ENCODE results near the gene EGR4.
"Not testable (repeated sequence)": the region's sequence is repeated elsewhere in the genome, so short reads cannot be mapped to it uniquely, and the experiment has no call there.

Gene EGR4

DNA sequence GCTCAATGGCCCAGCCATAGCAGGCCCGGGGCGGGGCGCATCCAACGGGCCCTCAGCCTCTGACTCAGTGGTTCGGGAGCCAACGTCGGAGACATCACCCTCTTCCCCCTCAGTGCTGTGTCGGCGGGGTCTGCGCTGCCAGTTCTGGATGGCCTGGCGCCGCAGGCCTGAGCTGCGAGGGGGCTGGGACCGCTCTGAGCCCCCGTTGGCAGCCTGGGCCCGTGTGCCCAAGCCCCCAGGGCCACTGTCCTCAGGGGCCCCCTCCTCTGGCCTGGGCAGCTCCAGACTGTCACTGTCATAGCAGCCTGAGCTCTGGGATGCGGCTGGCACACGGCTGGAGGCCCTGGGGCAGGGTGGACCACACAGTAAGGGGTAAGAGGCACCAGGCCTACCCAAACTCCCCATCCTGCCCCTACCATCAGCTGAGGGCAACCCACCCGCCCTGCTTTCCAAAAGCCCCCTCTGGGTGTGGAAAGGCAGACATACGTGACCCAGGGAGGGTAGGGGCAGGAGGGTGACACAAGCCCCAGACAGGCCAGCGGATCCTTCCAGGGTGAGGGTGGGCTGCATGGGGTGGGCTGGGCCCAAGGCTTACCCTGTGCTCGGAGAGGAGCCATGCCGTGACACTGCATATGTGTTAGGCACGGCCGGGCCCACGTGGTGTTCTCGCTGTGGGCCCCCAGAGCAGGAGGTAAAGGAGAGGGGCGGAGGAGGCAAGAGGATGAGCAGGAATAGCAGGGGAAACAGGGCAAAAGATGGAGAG lies 27.9 kb downstream of the EGR4 start:
- DNase-seq (ENCODE audit: low read depth, low spot score): no peak
- no peak overlapping the region for H3K27ac ChIP-seq

DNA sequence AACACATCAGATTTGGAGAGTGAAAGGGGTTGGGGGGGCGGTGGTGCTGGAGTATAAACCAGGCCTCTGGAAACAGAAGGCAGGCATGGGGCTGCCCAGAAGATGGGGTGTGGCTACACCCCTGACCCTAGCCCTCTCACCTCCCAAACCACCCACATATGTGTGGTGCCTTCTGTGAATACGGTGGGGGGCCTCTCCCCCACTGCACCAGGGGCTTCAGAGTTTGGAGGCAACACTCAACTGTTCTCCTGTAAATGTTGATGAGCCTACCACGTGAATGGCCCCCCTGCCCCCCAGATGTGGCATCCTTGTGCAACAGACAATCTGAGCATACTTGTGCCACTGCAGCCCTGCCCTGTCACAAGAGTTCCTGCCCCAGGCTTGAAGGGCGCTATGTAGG lies 28.6 kb downstream of the EGR4 start:
- DNase-seq (ENCODE audit: low read depth, low spot score): no peak
- H3K27ac ChIP-seq: no peak overlapping the region

GRCh38 chr2:73264332-73264606 lies 29.1 kb downstream of the EGR4 start:
- H3K27ac ChIP-seq: no peak overlapping the region
- no peak for DNase-seq (ENCODE audit: low read depth, low spot score)

- H3K27ac ChIP-seq: no peak overlapping the region
- DNase-seq (ENCODE audit: low read depth, low spot score): no peak
Measured at GRCh38 chr2:73263540-73264331, 29.6 kb downstream of the EGR4 start.

DNA sequence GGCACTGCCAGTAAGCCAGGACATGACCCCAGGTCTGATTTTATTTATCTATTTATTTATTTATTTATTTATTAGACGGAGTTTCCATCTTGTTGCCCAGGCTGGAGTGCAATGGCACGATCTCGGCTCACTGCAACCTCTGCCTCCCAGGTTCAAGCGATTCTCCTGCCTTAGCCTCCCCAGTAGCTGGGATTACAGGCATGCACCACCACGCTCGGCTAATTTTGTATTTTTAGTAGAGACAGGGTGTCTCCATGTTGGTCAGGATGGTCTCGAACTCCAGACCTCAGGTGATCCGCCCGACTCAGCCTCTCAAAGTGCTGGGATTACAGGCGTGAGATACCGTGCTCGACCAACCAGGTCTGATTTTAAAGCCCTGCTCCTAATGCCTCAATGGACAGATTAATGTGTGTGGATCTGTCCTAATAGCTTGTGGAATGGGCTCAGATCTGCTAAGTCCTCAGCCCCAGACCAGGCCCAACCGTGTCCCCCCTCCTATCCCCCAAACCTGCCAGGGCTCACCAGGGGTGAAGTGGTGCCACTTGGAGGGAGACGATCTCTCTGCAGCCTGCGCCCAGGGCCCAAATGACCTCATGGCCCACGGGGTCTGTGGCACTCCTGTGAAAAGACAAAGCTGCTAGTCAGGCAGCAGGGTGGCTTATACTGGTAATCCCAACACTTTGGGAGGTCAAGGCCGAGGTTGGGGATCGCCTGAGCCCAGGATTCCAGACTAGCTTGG lies 30.5 kb downstream of the EGR4 start:
- DNase-seq (ENCODE audit: low read depth, low spot score); H3K27ac ChIP-seq: not testable (repeated sequence)

DNA sequence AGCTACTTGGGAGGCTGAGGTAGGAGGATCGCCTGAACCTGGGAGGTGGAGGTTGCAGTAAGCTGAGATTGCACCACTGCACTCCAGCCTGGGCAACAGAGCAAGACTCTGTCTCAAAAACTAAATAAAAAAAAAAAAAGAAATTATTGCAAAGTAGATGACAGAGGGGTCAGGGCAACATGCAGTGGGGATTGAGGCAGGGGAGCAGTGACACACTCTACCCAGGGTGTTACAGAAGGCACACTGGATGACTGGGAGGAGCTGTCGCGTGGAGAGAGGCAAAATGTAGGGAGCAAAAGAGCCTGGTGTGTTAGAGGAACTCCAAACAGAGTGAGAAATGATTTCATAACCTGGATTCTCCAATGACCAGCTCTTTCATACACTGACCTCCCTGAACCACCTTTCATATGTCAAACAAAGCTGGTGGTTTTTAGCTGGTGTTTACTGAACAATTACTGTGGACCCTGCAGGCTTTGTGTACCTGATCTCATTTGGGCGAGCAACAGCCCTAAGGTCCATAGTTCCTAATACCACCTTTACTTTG lies 31.2 kb downstream of the EGR4 start:
- no peak for DNase-seq (ENCODE audit: low read depth, low spot score)
- no peak overlapping the region for H3K27ac ChIP-seq

DNA sequence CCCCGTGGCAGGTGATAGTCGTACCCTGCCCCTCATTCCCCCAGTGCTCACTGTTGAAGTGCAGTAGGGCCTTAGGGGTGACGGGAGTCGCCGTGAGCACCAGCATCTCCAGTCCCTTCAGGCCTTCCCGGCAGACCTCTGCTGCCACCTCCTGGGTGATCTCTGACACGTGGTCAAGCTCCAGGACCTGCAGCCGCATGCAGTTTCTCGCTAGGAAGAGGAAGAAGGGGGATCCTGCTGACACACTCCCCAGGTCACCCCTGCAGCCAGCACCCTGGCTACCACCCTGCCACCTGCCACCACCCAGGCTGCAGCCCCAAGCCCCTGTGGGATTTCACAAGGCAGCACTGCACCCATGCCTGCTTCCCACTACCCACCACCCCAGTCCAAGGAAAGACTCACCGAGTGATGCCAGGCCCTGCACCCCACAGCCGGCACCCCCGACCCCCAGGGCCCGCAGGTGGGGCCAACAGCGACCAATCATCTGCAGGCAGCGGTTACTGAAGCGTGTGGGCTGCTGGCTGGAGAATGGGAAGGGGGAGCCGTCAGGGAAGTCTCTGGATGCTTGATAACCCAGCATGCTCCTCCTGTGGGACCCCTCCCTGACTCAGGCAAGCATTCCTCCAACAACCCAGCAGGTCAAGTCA lies 32.9 kb downstream of the EGR4 start:
- DNase-seq (ENCODE audit: low read depth, low spot score): no peak
- H3K27ac ChIP-seq: no peak overlapping the region

DNA sequence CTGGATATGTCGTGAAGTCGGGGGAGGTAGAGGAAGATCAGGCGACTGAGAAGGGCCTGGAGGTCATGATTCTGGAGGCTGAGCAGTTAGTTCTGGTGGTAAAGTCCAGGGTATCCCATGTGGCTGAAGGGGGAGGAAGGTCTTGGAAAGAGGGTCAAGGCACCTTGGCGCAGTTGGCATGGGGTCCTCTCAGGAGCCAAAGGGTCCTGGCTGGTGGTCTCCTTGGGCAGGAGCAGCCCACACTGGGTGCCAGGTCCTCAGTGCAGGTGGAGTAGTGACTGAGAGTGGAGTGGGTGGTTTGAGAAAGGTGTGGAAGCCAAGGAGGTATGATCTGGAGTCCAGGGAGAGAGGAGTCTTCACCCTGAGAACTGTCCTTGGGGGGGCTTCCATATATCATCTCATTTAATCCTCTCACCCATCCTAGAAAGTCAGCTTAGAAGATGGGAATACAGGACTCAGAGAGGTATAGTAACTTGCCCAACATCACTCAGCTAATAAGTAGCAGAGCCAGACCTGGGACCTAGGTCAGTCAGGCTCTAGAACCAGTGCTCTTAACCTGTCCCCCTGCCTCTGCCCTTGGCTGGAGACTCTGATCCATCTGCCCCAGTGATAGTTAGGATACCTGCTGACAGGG lies 33.5 kb downstream of the EGR4 start:
- no peak for DNase-seq (ENCODE audit: low read depth, low spot score)
- no peak overlapping the region for H3K27ac ChIP-seq

GRCh38 chr2:73259276-73259675 lies 34.1 kb downstream of the EGR4 start:
- no peak for DNase-seq (ENCODE audit: low read depth, low spot score)
- no peak overlapping the region for H3K27ac ChIP-seq

- no peak for DNase-seq (ENCODE audit: low read depth, low spot score)
Measured at GRCh38 chr2:73258913-73259215, 34.5 kb downstream of the EGR4 start.

GRCh38 chr2:73258186-73258912 lies 35.0 kb downstream of the EGR4 start:
- no peak overlapping the region for H3K27ac ChIP-seq
- DNase-seq (ENCODE audit: low read depth, low spot score): no peak

More at GRCh38 chr2:73258913-73259215, 34.5 kb downstream of the EGR4 start:
- no peak overlapping the region for H3K27ac ChIP-seq

DNA sequence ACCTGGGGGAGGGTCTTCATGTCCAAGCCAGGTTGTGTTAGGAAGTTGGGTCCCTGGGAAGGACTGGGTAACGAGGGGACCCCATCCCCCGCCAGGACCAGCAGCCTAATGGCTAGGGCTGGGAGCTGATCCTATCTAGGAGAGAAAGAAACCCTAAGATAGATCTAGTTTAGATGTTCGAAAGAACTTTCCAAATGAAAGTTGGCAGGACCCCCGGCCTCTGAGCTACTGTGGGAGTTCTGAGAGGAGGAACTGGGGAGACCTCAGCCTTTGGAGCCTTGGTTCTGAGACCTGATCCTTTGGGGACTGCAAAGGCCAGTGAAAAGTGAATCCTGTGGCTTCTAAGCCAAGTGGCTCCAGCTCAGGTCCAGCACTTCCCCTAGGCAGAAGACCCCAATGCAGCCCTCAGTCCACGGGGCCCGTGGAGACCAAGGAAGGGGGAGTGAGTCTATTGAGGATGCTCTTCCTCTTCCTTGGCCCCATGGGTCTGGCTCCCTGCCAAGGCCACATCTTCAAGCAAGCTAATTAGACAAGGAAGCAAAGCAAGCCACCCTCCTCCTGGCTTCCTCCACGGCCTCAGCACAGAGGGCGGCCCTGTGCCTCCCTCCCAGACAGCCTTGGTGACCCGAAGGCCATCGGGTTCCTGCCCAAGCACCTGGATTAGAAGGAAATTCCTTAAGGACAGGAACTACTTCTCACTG lies 35.8 kb downstream of the EGR4 start:
- no peak for DNase-seq (ENCODE audit: low read depth, low spot score)
- no peak overlapping the region for H3K27ac ChIP-seq

GRCh38 chr2:73257021-73257420 lies 36.3 kb downstream of the EGR4 start:
- H3K27ac ChIP-seq: no peak overlapping the region
- DNase-seq (ENCODE audit: low read depth, low spot score): no peak

DNA sequence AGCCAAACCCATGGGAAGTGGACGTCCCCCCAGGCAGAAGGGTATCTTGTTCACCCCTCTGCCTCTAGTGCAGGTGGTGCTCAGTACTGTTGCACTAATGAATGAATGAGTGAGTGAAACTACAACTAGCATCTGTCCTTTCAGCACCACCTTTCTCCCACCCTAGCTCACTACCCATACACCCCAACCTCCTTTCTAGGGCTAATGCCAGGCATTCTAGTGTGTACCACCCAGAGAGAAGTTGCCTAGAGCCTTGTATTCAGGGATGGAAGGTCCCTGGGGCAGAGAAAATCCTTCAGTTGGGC lies 36.8 kb downstream of the EGR4 start:
- H3K27ac ChIP-seq: no peak overlapping the region
- DNase-seq (ENCODE audit: low read depth, low spot score): no peak

GRCh38 chr2:73255907-73256617 lies 37.3 kb downstream of the EGR4 start:
- no peak for DNase-seq (ENCODE audit: low read depth, low spot score)

GRCh38 chr2:73255007-73255644 lies 38.2 kb downstream of the EGR4 start:
- DNase-seq (ENCODE audit: low read depth, low spot score): no peak
- peak overlapping the region; percentile 60 for H3K27ac ChIP-seq

More at GRCh38 chr2:73255907-73256617, 37.3 kb downstream of the EGR4 start:
- H3K27ac ChIP-seq: peak overlapping the region; percentile 60

GRCh38 chr2:73254343-73255006 lies 38.9 kb downstream of the EGR4 start:
- H3K27ac ChIP-seq: peak overlapping the region; percentile 60
- DNase-seq (ENCODE audit: low read depth, low spot score): no peak
